CD14-positive monocyte (primary cell): Measurements from ENCODE around the gene NHERF1. TPM values are rescaled to one million over a fixed set of nuclear protein-coding genes. Genes with fewer than 3 reads are reported as not detected.

Experiments
- DNase-seq, 3 donors: peaks; one replicate each; pipeline ENCODE4 v3.0.0-alpha.2; 2011 to 2022
- H2AFZ ChIP-seq: 2 replicates; pipeline ENCODE4 v1.6.0; 2012; ENCODE audit warnings: mild to moderate bottlenecking, low read depth, low read length, inconsistent platforms; ENCODE audit not compliant: insufficient read depth, poor library complexity, severe bottlenecking
- H3K27ac ChIP-seq, 2 donors: 1 replicate in 1 of 2; 2 replicates in 1 of 2; pipeline ENCODE4 v1.5.1; 2012 to 2013; ENCODE audit warnings: low read length in 2 of 2, control low read depth in 1 of 2, inconsistent platforms in 1 of 2, low read depth in 1 of 2, mild to moderate bottlenecking in 1 of 2
- H3K27me3 ChIP-seq, 2 donors: one replicate each; pipeline versions ENCODE4 v1.6.0 to v1.6.1; 2011 to 2013; ENCODE audit warnings: low read length in 2 of 2; ENCODE audit not compliant: control insufficient read depth in 2 of 2, insufficient read depth in 2 of 2
- H3K36me3 ChIP-seq, 2 donors: replicated peaks in 1 of 2; 1 replicate in 1 of 2; 2 replicates in 1 of 2; pipeline versions ENCODE4 v1.5.1 to v1.6.1; 2012 to 2013; ENCODE audit warnings: low read length in 2 of 2, control low read depth in 1 of 2, inconsistent platforms in 1 of 2, mild to moderate bottlenecking in 1 of 2; ENCODE audit not compliant: insufficient read depth in 2 of 2, control insufficient read depth in 1 of 2
- H3K4me1 ChIP-seq, 2 donors: 1 replicate in 1 of 2; 2 replicates in 1 of 2; pipeline versions ENCODE4 v1.5.1 to v1.6.1; 2012 to 2013; ENCODE audit warnings: low read length in 2 of 2, control low read depth in 1 of 2, inconsistent platforms in 1 of 2, mild to moderate bottlenecking in 1 of 2, moderate library complexity in 1 of 2; ENCODE audit not compliant: insufficient read depth in 2 of 2, control insufficient read depth in 1 of 2
- H3K4me2 ChIP-seq: replicated peaks from 2 replicates; pipeline ENCODE3; 2012; ENCODE audit warnings: low read length, moderate library complexity, mild to moderate bottlenecking; ENCODE audit not compliant: poor library complexity, severe bottlenecking; ENCODE audit errors: extremely low read depth
- H3K4me3 ChIP-seq, 3 experiments: fragments of 200-600 bp in 1 of 3; sonication (generic) in 1 of 3; replicated peaks in 1 of 3; 1 replicate in 2 of 3; 2 replicates in 1 of 3; pipeline ENCODE4 v1.5.1; 2011 to 2013; ENCODE audit warnings: low read length in 3 of 3, mild to moderate bottlenecking in 3 of 3, control low read depth in 2 of 3, low read depth in 2 of 3, inconsistent platforms in 1 of 3, moderate library complexity in 1 of 3
- H3K79me2 ChIP-seq: 2 replicates; pipeline ENCODE4 v1.6.0; 2012; ENCODE audit warnings: mild to moderate bottlenecking, control low read depth, inconsistent platforms, low read length, moderate library complexity; ENCODE audit not compliant: insufficient read depth
- H3K9ac ChIP-seq: 2 replicates; pipeline ENCODE4 v1.6.0; 2017; ENCODE audit warnings: low read length, mild to moderate bottlenecking; ENCODE audit not compliant: insufficient read depth, poor library complexity, severe bottlenecking
- H3K9me3 ChIP-seq, 2 donors: replicated peaks in 1 of 2; 1 replicate in 1 of 2; 2 replicates in 1 of 2; pipeline versions ENCODE4 v1.5.1 to v1.6.1; 2012 to 2013; ENCODE audit warnings: low read length in 2 of 2, control low read depth in 1 of 2; ENCODE audit not compliant: control insufficient read depth in 1 of 2, insufficient read depth in 1 of 2
- H4K20me1 ChIP-seq: 2 replicates; pipeline ENCODE4 v1.6.0; 2012; ENCODE audit warnings: mild to moderate bottlenecking, low read length, control low read depth, moderate library complexity; ENCODE audit not compliant: insufficient read depth
- H3K27ac Mint-ChIP-seq, 7 donors: one replicate each; pipeline ENCODE4 v1.8.0; 2020; ENCODE audit warnings: mild to moderate bottlenecking in 7 of 7, mixed read lengths in 7 of 7, moderate library complexity in 6 of 7, inconsistent platforms in 2 of 7
- H3K27me3 Mint-ChIP-seq, 3 donors: one replicate each; pipeline ENCODE4 v1.8.0; 2021 to 2022; ENCODE audit warnings: low read depth in 3 of 3, mild to moderate bottlenecking in 3 of 3, mixed read lengths in 3 of 3, moderate library complexity in 3 of 3, inconsistent platforms in 1 of 3
- H3K36me3 Mint-ChIP-seq, 2 donors: one replicate each; pipeline ENCODE4 v1.8.0; 2020; ENCODE audit warnings: mixed read lengths in 2 of 2, inconsistent platforms in 1 of 2, mild to moderate bottlenecking in 1 of 2
- H3K4me1 Mint-ChIP-seq: one replicate; pipeline ENCODE4 v1.8.0; 2020; ENCODE audit warnings: mild to moderate bottlenecking, mixed read lengths
- H3K4me3 Mint-ChIP-seq, 2 donors: one replicate each; pipeline ENCODE4 v1.8.0; 2020; ENCODE audit warnings: mild to moderate bottlenecking in 2 of 2, mixed read lengths in 2 of 2, moderate library complexity in 1 of 2
- H3K9me3 Mint-ChIP-seq, 7 donors: one replicate each; pipeline ENCODE4 v1.8.0; 2020 to 2022; ENCODE audit warnings: mixed read lengths in 7 of 7, mild to moderate bottlenecking in 6 of 7, moderate library complexity in 6 of 7, inconsistent platforms in 2 of 7
- CTCF ChIP-seq: fragments of 200-600 bp; IDR thresholded peaks from one replicate; pipeline ENCODE4 v1.8.0; 2022; ENCODE audit warnings: antibody characterized with exemption, mild to moderate bottlenecking
- WGBS: methylation state at CpG from one replicate; pipeline ENCODE4 v1.1.5; 2013; ENCODE audit warnings: missing lambda C conversion rate; ENCODE audit not compliant: insufficient coverage; 5-methylcytosine and 5-hydroxymethylcytosine counted together
- intact Hi-C, 2 donors: fragments of 100-400 bp; cut with micrococcal nuclease; formaldehyde crosslinking; loops; one replicate each; pipeline versions ENCODE4 v1.15.0 to v1.15.1; 2023
- polyA plus RNA-seq, 3 donors: library from polyadenylated mRNA; depleted of rRNA in 1 of 3; unstranded in 2 of 3; stranded (reverse) in 1 of 3; fragments of 300-500 nt in 2 of 3; fragments of >200 nt in 1 of 3; fragmentation: Illumina TruSeq in 2 of 3; gene quantifications; 1 replicate in 2 of 3; 2 replicates in 1 of 3; pipeline ENCODE4 v1.2.3, GENCODE V29; 2012 to 2021

The NHERF1 gene
- polyA plus RNA-seq, 3 donors = 79.5 to 149 (median 131) TPM

GRCh38 chr17:74752822-74753401 is 4.5 kb downstream of the NHERF1 start:
- no peak for DNase-seq
- no peaks in the 10 kb centered on the region for H3K27me3 Mint-ChIP-seq
- H3K4me3 ChIP-seq = no peak overlapping the region
- H3K36me3 ChIP-seq = peaks cover 6 to 21% of the 10 kb centered on the region in 2 donors
- 100% methylated on average over 4 of the region's 7 CpGs for WGBS
- no peak overlapping the region for H3K27ac ChIP-seq
- H4K20me1 ChIP-seq = peaks cover 94% of the 10 kb centered on the region
- no peak overlapping the region for H3K9ac ChIP-seq
- H3K9me3 ChIP-seq = no peaks in the 10 kb centered on the region
- peaks cover 71% of the 10 kb centered on the region for H3K4me1 Mint-ChIP-seq
- peak overlapping the region in 2 of 7 donors; percentile 18 to 77 for H3K27ac Mint-ChIP-seq
- peak overlapping the region in 1 of 2 donors; percentile 49 for H3K4me3 Mint-ChIP-seq
- TF ChIP-seq CTCF = no peak
- peaks cover 52 to 66% of the 10 kb centered on the region in 2 donors for H3K4me1 ChIP-seq
- peaks cover 0 to 2% (median 0%) of the 10 kb centered on the region in 7 donors for H3K9me3 Mint-ChIP-seq
- peaks cover 31 to 41% of the 10 kb centered on the region in 2 donors for H3K36me3 Mint-ChIP-seq
- intact Hi-C loops = no loop called here
- no peaks in the 10 kb centered on the region for H3K27me3 ChIP-seq
- H2AFZ ChIP-seq = no peak overlapping the region
- peaks cover 98% of the 10 kb centered on the region for H3K79me2 ChIP-seq
- no peak overlapping the region for H3K4me2 ChIP-seq

- Histone ChIP-seq H3K4me3 (no peak overlapping the region), H3K4me1 (peaks cover 65 to 76% of the 10 kb centered on the region in 2 donors), H3K4me2 (no peak overlapping the region), H3K36me3 (peaks cover 6 to 21% of the 10 kb centered on the region in 2 donors), H3K79me2 (peaks cover 100% of the 10 kb centered on the region), H3K27ac (no peak overlapping the region), H3K9ac (no peak overlapping the region), H4K20me1 (peaks cover 100% of the 10 kb centered on the region), H2AFZ (no peak overlapping the region), H3K27me3 (no peaks in the 10 kb centered on the region), H3K9me3 (no peaks in the 10 kb centered on the region)
- WGBS = 96% methylated on average over 3 of the region's 3 CpGs
- TF ChIP-seq CTCF = no peak
- Mint-ChIP-seq H3K9me3 (no peaks in the 10 kb centered on the region), H3K4me1 (peaks cover 86% of the 10 kb centered on the region), H3K36me3 (peaks cover 31 to 41% of the 10 kb centered on the region in 2 donors), H3K27me3 (peaks cover 0 to 1% (median 0%) of the 10 kb centered on the region in 3 donors), H3K27ac (no peak overlapping the region), H3K4me3 (no peak overlapping the region)
- no peak for DNase-seq
- intact Hi-C loops = no loop called here
Observed at GRCh38 chr17:74754832-74755231, 6.4 kb downstream of the NHERF1 start.
